Activated naive CD4-positive, alpha-beta T cell treated with anti-CD3 and anti-CD28 coated beads, Interleukin-2, amount 50 U/mL, for 16 hours (primary cell): ENCODE data around the gene EVA1B.

Experiments
- DNase-seq: peaks from one replicate; pipeline ENCODE4 v3.0.0-alpha.2; 2020

Gene EVA1B

GRCh38 chr1:36345353-36345752 lies 21.9 kb upstream of the EVA1B start:
- no peak for DNase-seq

DNA sequence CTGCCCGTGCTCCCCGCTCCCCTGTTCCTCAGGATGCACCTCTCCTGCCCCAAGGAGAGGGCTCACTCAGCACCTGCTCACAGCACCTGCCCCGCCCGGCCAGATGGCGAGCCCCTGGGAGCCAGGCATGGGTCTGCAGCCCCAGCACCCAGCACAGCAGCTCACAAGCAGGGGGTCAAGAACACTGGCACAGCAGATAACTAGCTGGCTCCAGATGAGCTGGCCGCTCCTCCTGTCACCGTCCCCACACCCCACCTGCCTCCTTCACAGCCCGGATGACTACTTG lies 20.9 kb upstream of the EVA1B start:
- no peak for DNase-seq

DNA sequence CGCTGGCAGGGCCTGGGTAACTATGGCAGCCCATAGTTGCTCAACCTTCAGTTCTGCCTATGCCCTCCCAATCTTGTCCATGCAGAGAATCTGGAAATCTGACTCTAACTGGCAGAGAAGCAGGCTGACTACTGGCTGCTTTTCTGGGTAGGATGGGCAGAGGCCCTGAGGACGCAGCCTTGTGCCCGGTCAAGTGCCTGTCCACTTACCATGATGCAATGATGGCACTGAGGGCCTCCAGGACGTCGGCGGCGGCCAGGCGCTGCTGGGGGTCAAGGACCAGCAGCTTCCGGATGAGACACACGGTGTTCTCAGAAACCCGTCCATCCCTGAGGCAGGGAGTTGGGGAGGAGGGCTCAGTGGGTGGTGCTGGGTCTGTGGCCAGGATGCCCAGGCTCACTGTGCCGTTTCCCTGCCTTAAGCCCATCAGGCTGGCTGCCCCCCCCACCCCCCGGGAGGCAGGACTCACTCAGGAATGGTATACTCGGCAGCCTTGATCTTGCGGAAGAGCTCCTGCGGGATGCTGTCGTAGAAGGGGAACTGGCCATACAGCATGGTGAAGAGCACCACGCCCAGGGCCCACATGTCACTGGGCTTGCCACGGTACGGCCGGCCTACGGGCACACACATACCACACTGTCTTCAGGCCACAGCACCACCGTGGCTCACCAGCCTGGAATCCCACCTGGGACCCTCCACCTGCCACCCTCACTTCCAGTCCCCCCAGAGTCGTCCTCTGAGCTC lies 20.4 kb upstream of the EVA1B start:
- DNase-seq: no peak

GRCh38 chr1:36342426-36343185 lies 19.2 kb upstream of the EVA1B start:
- DNase-seq: peak; percentile 60

DNA sequence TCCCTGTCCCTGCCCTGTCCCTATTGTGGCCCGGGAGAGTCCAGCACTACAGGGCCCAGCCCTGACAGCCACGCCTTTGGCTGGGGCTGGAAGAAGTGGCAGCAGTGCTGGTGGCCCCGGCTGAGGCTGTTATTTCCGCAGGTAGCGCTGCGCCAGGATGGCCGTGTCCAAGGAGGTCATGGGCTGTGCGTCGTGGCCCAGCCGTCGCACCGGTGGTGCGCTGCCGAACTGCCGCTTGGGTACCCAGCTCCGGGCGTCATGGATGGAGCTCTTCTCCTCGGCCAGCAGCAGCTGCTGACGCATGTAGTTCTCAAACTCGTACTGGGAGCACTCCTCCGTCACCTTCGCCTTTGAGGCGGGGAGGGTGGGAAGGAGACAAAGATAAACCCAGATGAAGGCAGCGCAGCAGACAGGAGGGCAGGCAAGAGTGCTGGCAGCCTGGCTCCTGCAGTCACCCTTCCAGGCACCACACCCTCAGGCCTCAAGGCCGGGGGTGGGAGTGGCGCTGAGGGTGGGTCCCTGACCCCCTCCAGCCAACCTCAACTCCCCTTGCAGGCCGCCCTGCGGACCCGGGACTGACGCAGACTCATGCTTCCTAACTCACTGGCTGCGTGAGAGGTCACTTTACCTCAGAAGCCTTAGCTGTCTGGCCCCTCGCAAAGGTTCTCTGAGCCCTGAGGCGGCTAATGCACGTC lies 18.3 kb upstream of the EVA1B start:
- no peak for DNase-seq

- DNase-seq: no peak
Measured at GRCh38 chr1:36339615-36340014, 16.2 kb upstream of the EVA1B start.

DNA sequence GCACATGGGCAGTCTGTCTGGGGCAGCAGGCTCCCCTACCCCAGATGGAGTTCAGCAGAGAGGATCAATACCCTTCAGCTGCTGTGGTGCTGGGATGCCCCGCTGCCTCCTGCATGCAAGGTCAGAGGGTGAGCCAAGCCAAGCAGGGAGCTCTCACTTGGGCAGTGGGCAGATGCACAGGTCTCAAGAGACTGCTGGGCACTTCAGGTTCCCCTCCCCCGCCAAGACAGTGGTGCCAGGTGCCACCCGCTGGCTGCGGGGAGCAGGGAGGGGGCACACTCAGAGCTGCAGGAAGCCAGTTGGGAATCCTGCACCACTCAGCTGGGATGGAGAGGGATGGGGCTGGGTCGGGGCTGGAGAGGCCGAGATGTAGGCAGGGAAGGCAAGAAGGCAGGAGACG lies 15.8 kb upstream of the EVA1B start:
- DNase-seq: no peak

GRCh38 chr1:36337830-36338229 lies 14.4 kb upstream of the EVA1B start:
- no peak for DNase-seq

DNA sequence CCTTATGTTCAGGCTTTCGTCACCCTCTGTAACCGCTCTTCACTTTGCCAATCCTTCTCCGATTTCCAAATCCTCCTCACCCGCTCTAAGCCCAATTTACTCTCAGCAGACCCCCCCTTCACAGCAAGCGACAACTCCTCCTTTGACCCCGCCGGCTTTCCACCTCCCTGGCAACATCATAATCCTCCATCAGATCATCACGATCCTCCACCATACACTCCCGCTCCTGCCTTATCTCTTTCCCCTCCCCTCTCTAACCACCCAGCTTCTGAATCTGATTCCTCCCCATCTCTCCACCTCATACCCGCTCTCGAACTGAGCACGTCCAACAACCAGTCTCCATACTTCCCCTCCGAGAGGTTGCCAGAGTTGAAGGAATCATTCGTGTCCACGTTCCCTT lies 7.5 kb upstream of the EVA1B start:
- no peak for DNase-seq

DNA sequence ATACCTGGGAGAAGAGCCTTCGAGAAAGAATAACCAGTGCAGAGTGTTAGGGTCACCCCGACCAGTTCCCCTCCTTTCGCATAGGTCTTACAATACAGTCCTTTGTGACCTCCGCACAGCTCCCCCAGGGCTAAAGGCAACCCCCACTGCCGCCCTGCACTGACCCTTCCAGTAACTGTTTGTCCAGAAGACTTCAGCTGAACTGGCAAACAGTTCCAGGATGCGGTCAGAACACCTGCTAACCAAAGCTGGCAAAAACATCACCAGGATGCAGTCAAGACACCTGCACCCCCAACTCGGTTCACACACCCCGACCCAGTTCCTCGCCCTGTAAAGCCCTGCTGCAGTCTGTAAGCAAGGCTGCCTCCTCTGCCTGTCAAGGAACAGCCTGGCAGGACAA lies 6.4 kb upstream of the EVA1B start:
- no peak for DNase-seq

DNA sequence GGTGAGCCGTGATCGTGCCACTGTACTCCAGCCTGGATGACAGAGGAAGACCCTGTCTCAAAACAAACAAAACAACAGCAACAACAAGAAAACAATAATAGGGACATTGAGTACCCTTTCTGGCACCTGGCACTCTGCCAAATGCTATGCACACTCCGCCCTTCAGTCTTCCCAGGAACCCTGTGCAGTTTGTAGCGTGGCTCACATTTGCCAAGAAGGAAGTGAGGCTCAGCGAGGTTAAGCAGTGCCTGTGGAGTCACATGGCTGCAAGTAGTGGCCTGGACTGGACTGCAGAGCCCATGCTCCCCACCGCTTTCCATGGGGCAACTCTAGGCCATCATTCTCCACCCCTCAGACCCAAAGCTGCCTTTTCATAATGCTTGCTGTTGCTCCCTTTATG lies 5.3 kb upstream of the EVA1B start:
- DNase-seq: no peak

DNA sequence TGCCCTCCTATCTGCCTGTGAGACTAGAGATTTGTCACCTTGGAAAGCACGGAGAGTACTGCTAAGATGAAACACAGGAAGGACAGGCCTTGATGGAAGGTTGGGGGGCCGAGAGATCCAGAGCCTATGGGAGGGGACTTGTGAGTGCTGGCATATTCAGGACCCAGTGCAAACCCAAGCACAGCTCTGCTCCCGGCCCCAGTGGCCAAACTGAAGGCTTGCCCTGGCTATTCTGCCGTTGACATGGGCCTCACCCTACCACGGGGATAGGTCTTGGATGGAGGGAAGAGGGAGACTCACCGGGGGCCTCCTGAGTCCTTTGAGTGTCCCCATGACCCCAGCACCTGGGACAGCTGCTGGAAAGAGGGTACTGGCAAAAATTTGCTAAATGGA lies 4.6 kb upstream of the EVA1B start:
- DNase-seq: no peak

DNA sequence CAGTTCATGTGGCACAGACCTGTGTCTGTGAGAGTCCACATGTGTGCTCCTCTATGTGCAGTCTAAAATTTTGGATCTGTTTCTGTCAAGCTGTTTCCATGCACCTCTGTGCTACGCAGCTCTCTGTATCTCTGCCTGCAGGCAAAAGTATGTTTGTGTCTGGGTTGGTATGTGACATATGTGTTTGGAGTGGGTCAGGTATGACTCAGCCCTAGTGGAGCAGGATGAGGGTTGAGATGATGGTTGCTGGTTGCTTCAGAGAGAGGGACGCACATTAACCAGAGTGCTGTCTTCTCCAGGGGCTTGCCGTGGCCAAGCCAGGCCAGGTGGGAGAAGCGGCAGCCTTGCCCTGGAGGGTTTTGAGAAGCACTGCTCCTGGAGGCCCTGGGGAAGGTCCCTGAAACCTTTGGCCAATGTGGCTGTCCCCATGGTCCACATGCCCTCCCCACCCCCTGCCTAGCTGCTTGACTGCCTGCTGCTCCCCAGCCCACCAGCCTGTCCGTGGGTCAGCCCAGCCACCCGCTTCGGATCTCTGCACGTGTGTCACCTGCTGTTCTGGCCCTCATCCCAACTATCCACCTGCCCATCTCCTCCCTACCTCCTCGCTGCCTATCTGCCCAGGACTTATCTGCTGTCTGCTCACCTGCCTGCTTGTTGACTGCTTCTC lies 4.1 kb upstream of the EVA1B start:
- no peak for DNase-seq

- no peak for DNase-seq
Measured at GRCh38 chr1:36326499-36326898, 3.1 kb upstream of the EVA1B start.

DNA sequence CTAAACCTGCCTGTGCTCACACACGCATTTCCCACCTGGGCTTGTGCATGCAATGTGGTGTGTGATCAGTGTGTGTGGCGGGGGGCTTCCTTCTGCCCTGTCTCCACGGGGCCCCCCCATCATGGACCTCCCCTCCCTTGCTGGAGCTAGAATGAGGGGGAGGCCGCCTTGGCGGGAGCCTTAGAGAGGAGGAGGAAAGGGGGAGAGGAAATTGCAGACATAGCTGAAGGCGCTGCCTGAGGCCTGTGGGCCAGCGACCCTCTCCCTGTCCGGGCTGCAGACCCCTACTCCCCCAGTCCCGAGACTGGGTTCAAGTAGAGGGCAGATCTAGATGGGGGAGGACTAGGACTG lies 883 bp upstream of the EVA1B start:
- DNase-seq: no peak

DNA sequence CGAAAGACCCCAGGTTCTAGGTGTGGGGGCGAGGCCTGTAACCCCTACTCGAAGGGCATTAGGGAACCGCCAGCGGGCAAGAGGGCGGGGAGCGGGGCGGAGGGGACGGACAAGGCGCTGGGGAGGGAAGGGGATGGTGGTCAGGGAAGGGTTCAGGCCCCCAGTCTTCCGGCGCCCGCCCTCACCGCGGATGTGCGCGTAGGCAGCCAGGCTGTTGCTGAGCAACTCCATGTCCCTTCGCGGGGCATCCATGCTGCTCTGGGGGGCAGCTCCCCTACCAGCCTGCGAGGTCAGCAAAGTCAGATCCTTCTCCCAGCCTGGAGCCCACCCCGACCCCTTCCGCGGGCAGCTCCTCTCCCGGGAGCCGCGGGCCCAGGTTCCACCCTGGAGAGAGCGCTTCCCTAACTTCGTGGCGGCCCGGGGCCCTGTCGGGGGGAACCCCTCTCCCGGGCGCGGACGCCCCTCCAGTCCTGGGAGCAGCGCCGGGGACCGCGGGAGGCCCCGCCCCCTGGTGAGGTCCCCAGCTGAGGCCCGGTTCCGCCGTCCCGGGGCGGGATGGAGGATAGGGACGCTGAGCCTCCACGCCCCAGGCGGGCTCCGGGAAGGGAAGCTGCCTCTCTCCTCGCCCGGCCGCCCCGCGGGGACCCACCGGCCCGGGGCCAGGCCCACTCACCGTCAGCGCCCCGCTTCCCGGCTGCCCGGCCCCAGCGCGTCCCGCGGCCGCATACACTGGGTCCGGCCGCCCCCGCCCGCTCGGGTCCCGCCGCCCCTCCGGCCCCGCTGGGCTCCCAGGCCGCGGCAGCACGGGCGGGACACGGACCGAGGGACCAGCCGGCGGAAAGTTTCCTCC lies 434 bp downstream of the EVA1B start:
- no peak for DNase-seq

DNA sequence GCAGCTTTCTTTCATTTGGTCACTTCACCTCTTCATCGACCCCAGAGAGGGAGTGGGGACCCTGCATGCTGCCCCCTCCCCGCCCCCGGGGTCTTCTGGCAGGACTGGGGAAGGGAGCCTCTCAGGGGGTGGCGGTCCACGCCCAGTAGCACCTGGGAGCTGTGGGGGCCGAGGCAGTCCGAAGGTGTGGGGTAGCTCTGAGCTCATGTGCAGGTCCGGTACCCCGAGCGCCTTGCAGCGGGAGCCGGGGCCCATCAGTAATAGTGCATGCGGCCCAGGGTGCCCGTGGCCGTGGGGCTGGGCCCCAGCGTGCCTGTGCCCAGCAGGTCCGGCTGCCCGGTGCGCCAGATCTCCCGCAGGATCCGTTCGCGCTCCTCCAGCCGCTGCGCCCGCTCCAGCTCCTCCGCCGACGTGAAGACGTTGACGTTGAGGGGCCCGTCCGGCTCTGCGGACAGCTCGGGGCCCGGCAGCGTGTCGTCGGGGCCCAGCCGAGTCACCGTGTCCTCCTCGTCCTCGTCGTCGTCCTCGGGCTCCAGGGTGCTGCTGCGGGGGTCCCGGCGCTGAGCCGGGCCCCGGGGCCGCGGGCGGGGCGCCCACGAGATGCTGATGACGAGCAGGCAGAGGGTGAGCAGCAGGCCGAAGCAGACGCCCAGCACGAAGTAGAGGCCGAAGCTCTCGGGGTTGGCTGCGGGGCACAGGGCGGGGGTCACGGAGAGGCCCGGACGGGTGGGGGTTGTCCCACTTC lies 1.2 kb downstream of the EVA1B start:
- no peak for DNase-seq

DNA sequence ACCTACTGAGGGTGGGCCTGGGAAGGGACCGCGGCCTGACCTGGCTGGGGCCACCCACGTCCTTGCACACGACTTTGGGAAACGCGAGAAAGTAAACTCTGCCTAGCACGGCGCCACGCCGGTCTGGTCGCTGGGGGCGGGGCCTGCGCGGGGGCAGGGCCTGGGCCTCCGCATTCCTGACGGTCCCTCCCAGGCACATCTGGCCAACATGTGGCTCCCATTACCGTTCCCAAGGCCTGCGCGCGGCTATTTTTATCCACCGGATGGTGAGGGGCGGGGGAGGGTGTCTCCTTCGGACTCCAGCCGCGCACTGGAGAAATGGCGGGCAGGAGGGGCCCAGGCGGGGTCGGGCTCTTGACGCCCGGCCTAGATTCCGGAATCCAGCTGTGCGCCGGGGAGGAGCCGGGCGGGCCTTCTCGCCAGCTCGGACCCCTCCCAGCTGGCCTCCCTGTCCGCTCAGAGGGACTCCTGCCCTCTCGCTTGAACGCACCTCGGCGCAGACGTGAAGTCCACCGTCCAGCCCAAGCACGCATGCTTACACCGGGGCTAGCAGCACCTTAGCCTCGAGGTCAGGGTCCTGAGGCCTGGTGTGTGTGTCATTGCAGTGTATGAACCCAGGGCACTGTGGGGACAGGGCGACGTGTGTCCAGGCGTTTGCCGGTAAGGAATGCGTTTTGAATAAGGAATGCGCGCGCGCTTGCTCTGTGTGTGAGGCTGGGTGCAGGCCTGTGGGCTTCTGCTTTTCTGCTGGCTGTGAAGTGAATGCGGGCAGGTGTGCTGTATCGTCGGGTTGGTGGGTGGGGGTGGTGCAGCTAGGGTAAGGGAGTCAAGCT lies 2.1 kb downstream of the EVA1B start:
- peak; percentile 46 for DNase-seq

GRCh38 chr1:36320767-36321118 lies 2.7 kb downstream of the EVA1B start:
- no peak for DNase-seq

- DNase-seq: no peak
Measured at GRCh38 chr1:36320291-36320761, 3.1 kb downstream of the EVA1B start.

GRCh38 chr1:36309397-36309796 lies 14.0 kb downstream of the EVA1B start:
- DNase-seq: no peak
